ENCODE data around the gene AKNAD1.
"Not testable (repeated sequence)": the region's sequence is repeated elsewhere in the genome, so short reads cannot be mapped to it uniquely, and the experiment has no call there.

- TF ChIP-seq POLR2AphosphoS5 (IDR thresholded peaks at IDR 0.05; ENCODE audit: low read depth, low read length); POLR2A (IDR thresholded peaks at IDR 0.05; ENCODE audit: low read depth, low read length); TAF1 (IDR thresholded peaks at IDR 0.05; ENCODE audit: borderline replicate concordance, low read depth, low read length): not testable (repeated sequence)
Measured at GRCh38 chr1:108889006-108889645, 32.2 kb upstream of the AKNAD1 start.

Measured in GM12892 (cell line).